Psoas muscle (tissue), 8 donors: ENCODE results near the gene OR5AK2. TPM values are rescaled to one million over a fixed set of nuclear protein-coding genes. Genes with fewer than 3 reads are reported as not detected.

Source experiments
- ATAC-seq, 4 donors: fragments of 200-7000 bp; cut with Tn5 transposase; one replicate each; pipeline ENCODE4 v1.9.1; 2020; ENCODE audit warnings: moderate library complexity in 3 of 4, mild to moderate bottlenecking in 2 of 4
- DNase-seq, 2 donors: peaks; one replicate each; pipeline ENCODE4 v3.0.0-alpha.2; 2020
- H3K27ac ChIP-seq: fragments of 200-600 bp; one replicate; pipeline ENCODE4 v1.8.0; 2022
- H3K27me3 ChIP-seq, 3 donors: fragments of 200-600 bp in 1 of 3; one replicate each; pipeline versions ENCODE4 v1.6.1 to v1.8.0; 2013 to 2022; ENCODE audit warnings: low read length in 2 of 3, mild to moderate bottlenecking in 2 of 3, moderate library complexity in 1 of 3; ENCODE audit not compliant: insufficient read depth in 3 of 3
- H3K36me3 ChIP-seq, 2 donors: fragments of 200-600 bp in 1 of 2; one replicate each; pipeline versions ENCODE4 v1.6.1 to v1.8.0; 2013 to 2022; ENCODE audit warnings: low read depth in 1 of 2, mild to moderate bottlenecking in 1 of 2, moderate library complexity in 1 of 2; ENCODE audit not compliant: insufficient read depth in 1 of 2
- H3K4me1 ChIP-seq: fragments of 200-600 bp; one replicate; pipeline ENCODE4 v1.8.0; 2022
- H3K4me3 ChIP-seq: fragments of 200-600 bp; one replicate; pipeline ENCODE4 v1.8.0; 2022; ENCODE audit warnings: mild to moderate bottlenecking
- H3K9me3 ChIP-seq: fragments of 200-600 bp; one replicate; pipeline ENCODE4 v1.8.0; 2022
- CTCF ChIP-seq: fragments of 200-600 bp; IDR thresholded peaks from one replicate; pipeline ENCODE4 v1.8.0; 2022; ENCODE audit warnings: antibody characterized with exemption
- WGBS, 3 donors: extraction: QIAGEN DNeasy Blood & Tissue Kit; methylation state at CpG; one replicate each; pipeline versions ENCODE4 v1.1.6 to v1.1.7; 2013; 5-methylcytosine and 5-hydroxymethylcytosine counted together
- intact Hi-C, 2 donors: fragments of 100-400 bp; cut with DNase I; formaldehyde crosslinking; loops; one replicate each; pipeline versions ENCODE4 v1.11.0 to v1.14.2; 2022
- polyA plus RNA-seq, 3 donors: library from polyadenylated mRNA; stranded (reverse); fragments of 200-250 nt; gene quantifications; one replicate each; pipeline ENCODE4 v1.2.3, GENCODE V29; 2013
- total RNA-seq, 4 donors: library from RNA; stranded (reverse); fragmentation: NEBNext Ultra II Directional in 2 of 4; extraction: Animal tissue kit (Norgen Biotek cat#: 25700) in 2 of 4; gene quantifications; one replicate each; pipeline versions ENCODE4 v1.2.1 to v1.2.4, GENCODE V29; 2021 to 2023
- donor health status: healthy with polysubstance abuse.
- donor health status: DM: no; HTN: no; CAD: no; lungs with moderate emphysema.
- donor health status: Bipolar disorder and iron deficiency.
- donor health status: healthy.
- donor health status: DM: yes; HTN: yes; CAD: no.
- donor health status: DM: no; HTN: no; CAD: no.
- donor health status: DM: no; HTN: no; CAD: no.
- donor health status: DM: yes; HTN: yes; CAD: no.

The OR5AK2 gene
- total and polyA plus RNA-seq, 7 donors: not detected

GRCh38 chr11:56967726-56968125, 21.0 kb upstream of the OR5AK2 start:
- H3K36me3 ChIP-seq: no peaks in the 10 kb centered on the region
- 53 to 59% (median 57%) methylated on average over 1 of the region's 1 CpG for WGBS, 3 donors
- no peak for TF ChIP-seq CTCF
- no peak overlapping the region for H3K27ac ChIP-seq
- no peaks in the 10 kb centered on the region for H3K4me1 ChIP-seq
- ATAC-seq (no peak), DNase-seq (no peak)
- H3K9me3 ChIP-seq: no peaks in the 10 kb centered on the region
- intact Hi-C loops: no loop called here
- no peak overlapping the region for H3K4me3 ChIP-seq
- H3K27me3 ChIP-seq: no peaks in the 10 kb centered on the region

GRCh38 chr11:56968524-56968923, 20.2 kb upstream of the OR5AK2 start:
- DNase-seq (no peak), ATAC-seq (no peak)
- H3K9me3 ChIP-seq: no peaks in the 10 kb centered on the region
- no peaks in the 10 kb centered on the region for H3K36me3 ChIP-seq
- H3K27ac ChIP-seq: no peak overlapping the region
- no peaks in the 10 kb centered on the region for H3K27me3 ChIP-seq
- intact Hi-C loops: no loop called here
- no peak overlapping the region for H3K4me3 ChIP-seq
- H3K4me1 ChIP-seq: no peaks in the 10 kb centered on the region
- no peak for TF ChIP-seq CTCF
- 63 to 75% (median 71%) methylated on average over 4 of the region's 4 CpGs for WGBS, 3 donors

- Histone ChIP-seq H3K36me3 (no peaks in the 10 kb centered on the region), H3K9me3 (no peaks in the 10 kb centered on the region), H3K27ac (no peak overlapping the region), H3K4me3 (no peak overlapping the region), H3K27me3 (no peaks in the 10 kb centered on the region), H3K4me1 (no peaks in the 10 kb centered on the region)
- intact Hi-C loops: no loop called here
- DNase-seq (no peak), ATAC-seq (no peak)
- no peak for TF ChIP-seq CTCF
- 84 to 92% (median 92%) methylated on average over 2 of the region's 2 CpGs for WGBS, 3 donors
These were observed 11.4 kb upstream of the OR5AK2 start for GRCh38 chr11:56977314-56977713.

- intact Hi-C loops: no loop called here
- H3K9me3 ChIP-seq: no peaks in the 10 kb centered on the region
- no peaks in the 10 kb centered on the region for H3K4me1 ChIP-seq
- no peak overlapping the region for H3K4me3 ChIP-seq
- DNase-seq: no peak
- no peaks in the 10 kb centered on the region for H3K27me3 ChIP-seq
- WGBS, 3 donors: 68 to 80% (median 73%) methylated on average over 2 of the region's 2 CpGs
- H3K36me3 ChIP-seq: no peaks in the 10 kb centered on the region
- no peak for ATAC-seq
- TF ChIP-seq CTCF: no peak
- no peak overlapping the region for H3K27ac ChIP-seq
These were observed 2.0 kb downstream of the OR5AK2 start for GRCh38 chr11:56990702-56991101.

GRCh38 chr11:56994532-56994931, 5.8 kb downstream of the OR5AK2 start:
- Histone ChIP-seq H3K27ac (no peak overlapping the region), H3K9me3 (no peaks in the 10 kb centered on the region), H3K4me1 (no peaks in the 10 kb centered on the region), H3K4me3 (no peak overlapping the region), H3K27me3 (no peaks in the 10 kb centered on the region), H3K36me3 (no peaks in the 10 kb centered on the region)
- intact Hi-C loops: no loop called here
- no peak for TF ChIP-seq CTCF
- DNase-seq (no peak), ATAC-seq (no peak)
